Activated CD8-positive, alpha-beta memory T cell treated with anti-CD3 and anti-CD28 coated beads for 4 hours (primary cell): ENCODE results near the gene COX8C.

Experiments
- DNase-seq, 2 donors: peaks; one replicate each; pipeline ENCODE4 v3.0.0-alpha.2; 2020; ENCODE audit warnings: low read depth in 2 of 2

Gene COX8C

GRCh38 chr14:93346926-93347721 lies at the start of gene COX8C:
COX8C (plus strand) TSS chr14:93347182; CDS start chr14:93347269, 87 bp downstream.
- DNase-seq: no peak

- no peak for DNase-seq
Observed at GRCh38 chr14:93299416-93299815, 47.6 kb upstream of the COX8C start.

GRCh38 chr14:93299866-93300265 lies 47.1 kb upstream of the COX8C start:
- DNase-seq: no peak

- no peak for DNase-seq
Observed at GRCh38 chr14:93301821-93302447, 45.0 kb upstream of the COX8C start.

GRCh38 chr14:93302688-93303581 lies 44.0 kb upstream of the COX8C start:
- no peak for DNase-seq

- no peak for DNase-seq
Observed at GRCh38 chr14:93303659-93304058, 43.3 kb upstream of the COX8C start.

GRCh38 chr14:93304771-93305170 lies 42.2 kb upstream of the COX8C start:
- DNase-seq: no peak

GRCh38 chr14:93305725-93306418 lies 41.1 kb upstream of the COX8C start:
- no peak for DNase-seq

- no peak for DNase-seq
Observed at GRCh38 chr14:93306812-93307211, 40.2 kb upstream of the COX8C start.

- DNase-seq: no peak
Observed at GRCh38 chr14:93308686-93309345, 38.2 kb upstream of the COX8C start.

- DNase-seq: no peak
Observed at GRCh38 chr14:93309427-93309966, 37.5 kb upstream of the COX8C start.

- no peak for DNase-seq
Observed at GRCh38 chr14:93311082-93311481, 35.9 kb upstream of the COX8C start.

- DNase-seq: no peak
Observed at GRCh38 chr14:93315575-93315974, 31.4 kb upstream of the COX8C start.

GRCh38 chr14:93316716-93317115 lies 30.3 kb upstream of the COX8C start:
- no peak for DNase-seq

GRCh38 chr14:93317210-93317874 lies 29.6 kb upstream of the COX8C start:
- no peak for DNase-seq

GRCh38 chr14:93317875-93318807 lies 28.8 kb upstream of the COX8C start:
- DNase-seq: no peak

- no peak for DNase-seq
Observed at GRCh38 chr14:93318927-93319326, 28.1 kb upstream of the COX8C start.

- DNase-seq: no peak
Observed at GRCh38 chr14:93319494-93319893, 27.5 kb upstream of the COX8C start.

- DNase-seq: no peak
Observed at GRCh38 chr14:93319958-93320357, 27.0 kb upstream of the COX8C start.
